H54 (cell line): ENCODE measurements around the gene NUFIP1.
"Not testable (repeated sequence)": the region's sequence is repeated elsewhere in the genome, so short reads cannot be mapped to it uniquely, and the experiment has no call there.

Source experiments
- DNase-seq: peaks from one replicate; pipeline ENCODE4 v3.0.0; 2011; ENCODE audit warnings: low spot score, mixed read lengths; ENCODE audit not compliant: insufficient read length
- FAIRE-seq: peaks from 3 replicates; lab custom pipeline; 2011; peaks lifted over from hg19 to GRCh38; lab: Jason Lieb, UNC
- POLR2A ChIP-seq: IDR thresholded peaks from 2 replicates; pipeline ENCODE4 v1.6.1; 2011; ENCODE audit warnings: low read depth, mild to moderate bottlenecking, low read length

The NUFIP1 gene

GRCh38 chr13:44952671-44953070 is 36.6 kb downstream of the NUFIP1 start:
- DNase-seq (no peak), FAIRE-seq (no peak)
- TF ChIP-seq POLR2A: no peak

GRCh38 chr13:44951184-44951583 is 38.1 kb downstream of the NUFIP1 start:
- no peak for TF ChIP-seq POLR2A
- no peak for FAIRE-seq
- DNase-seq: no peak

- not testable (repeated sequence) for FAIRE-seq, DNase-seq
Measured at GRCh38 chr13:44943411-44943810, 45.9 kb downstream of the NUFIP1 start.

- FAIRE-seq (no peak), DNase-seq (no peak)
- TF ChIP-seq POLR2A: no peak
Measured at GRCh38 chr13:44938854-44939253, 50.4 kb downstream of the NUFIP1 start.

GRCh38 chr13:44936246-44936645 is 53.0 kb downstream of the NUFIP1 start:
- DNase-seq (no peak), FAIRE-seq (no peak)
- no peak for TF ChIP-seq POLR2A

- TF ChIP-seq POLR2A: no peak
- DNase-seq (no peak), FAIRE-seq (no peak)
Measured at GRCh38 chr13:44934724-44935123, 54.5 kb downstream of the NUFIP1 start.

GRCh38 chr13:44932850-44933251 is 56.4 kb downstream of the NUFIP1 start:
- no peak for TF ChIP-seq POLR2A
- DNase-seq (no peak), FAIRE-seq (no peak)

- TF ChIP-seq POLR2A: no peak
- DNase-seq (no peak), FAIRE-seq (no peak)
Measured at GRCh38 chr13:44932171-44932849, 57.0 kb downstream of the NUFIP1 start.

GRCh38 chr13:44930963-44931623 is 58.2 kb downstream of the NUFIP1 start:
- FAIRE-seq (no peak), DNase-seq (no peak)
- no peak for TF ChIP-seq POLR2A

- DNase-seq (no peak), FAIRE-seq (no peak)
- TF ChIP-seq POLR2A: no peak
Measured at GRCh38 chr13:44930280-44930679, 59.0 kb downstream of the NUFIP1 start.

GRCh38 chr13:44929692-44930091 is 59.6 kb downstream of the NUFIP1 start:
- DNase-seq (no peak), FAIRE-seq (no peak)
- no peak for TF ChIP-seq POLR2A

GRCh38 chr13:44927968-44928367 is 61.3 kb downstream of the NUFIP1 start:
- TF ChIP-seq POLR2A: no peak
- FAIRE-seq (no peak), DNase-seq (no peak)

GRCh38 chr13:44921931-44922758 is 67.1 kb downstream of the NUFIP1 start:
- FAIRE-seq (no peak), DNase-seq (peak; percentile 13)
- no peak for TF ChIP-seq POLR2A

GRCh38 chr13:44921246-44921877 is 67.9 kb downstream of the NUFIP1 start:
- no peak for FAIRE-seq
- DNase-seq: no peak
- TF ChIP-seq POLR2A: no peak
